GM10266 (cell line): ENCODE data around the gene GP1BB.

ENCODE experiments used
- DNase-seq: peaks from one replicate; pipeline ENCODE4 v3.0.0; 2012; ENCODE audit errors: extremely low spot score
- CTCF ChIP-seq: IDR thresholded peaks from 2 replicates; pipeline ENCODE4 v1.5.1; 2012; ENCODE audit warnings: mild to moderate bottlenecking, low read depth; ENCODE audit not compliant: control insufficient read depth, insufficient read depth; ENCODE audit errors: missing control alignments

The GP1BB gene

GRCh38 chr22:19716041-19716828 lies 7.1 kb upstream of the GP1BB start:
- DNase-seq, result no peak
- TF ChIP-seq CTCF, result no peak

- TF ChIP-seq CTCF, result no peak
- DNase-seq, result no peak
These were observed 6.6 kb upstream of the GP1BB start for GRCh38 chr22:19716829-19717105.

GRCh38 chr22:19717181-19717580 lies 6.2 kb upstream of the GP1BB start:
- no peak for DNase-seq
- TF ChIP-seq CTCF, result no peak

GRCh38 chr22:19717691-19718455 lies 5.5 kb upstream of the GP1BB start:
- peak; percentile 96 for DNase-seq
- peak; percentile 88 for TF ChIP-seq CTCF

GRCh38 chr22:19718456-19719049 lies 4.8 kb upstream of the GP1BB start:
- no peak for DNase-seq
- TF ChIP-seq CTCF, result no peak

GRCh38 chr22:19719050-19719482 lies 4.3 kb upstream of the GP1BB start:
- no peak for DNase-seq
- TF ChIP-seq CTCF, result no peak
